GM12878 (cell line): Measurements from ENCODE around the gene CTDP1. TPM values are rescaled to one million over a fixed set of nuclear protein-coding genes. Genes with fewer than 3 reads are reported as not detected.

Experiments
- ATAC-seq: fragments of 200-7000 bp; cut with Tn5 transposase; 3 replicates; pipeline ENCODE4 v1.9.1; 2020; ENCODE audit warnings: mild to moderate bottlenecking, moderate library complexity
- BruUV-seq: library from RNA; stranded (reverse); fragments of 400-500 nt; replicated peaks from 2 replicates; lab custom pipeline; 2021; lab: Mats Ljungman, UMichigan
- CTCF ChIA-PET: fragments of 300-600 bp; sonication (Branson Sonifier 250); formaldehyde crosslinking; extraction: SDS; loops from one replicate; lab custom pipeline; 2021; ENCODE audit warnings: inconsistent platforms; lab: Yijun Ruan, JAX
- POLR2A ChIA-PET: fragments of 350-600 bp; formaldehyde crosslinking; extraction: SDS; loops from one replicate; lab custom pipeline; 2021; ENCODE audit warnings: inconsistent platforms; lab: Charles Lee
- RAD21 ChIA-PET: fragments of 300-600 bp; sonication (Branson Sonifier 250); formaldehyde crosslinking; loops from one replicate; lab custom pipeline; 2023; ENCODE audit warnings: antibody characterized with exemption; ENCODE audit not compliant: unreplicated experiment; lab: Charles Lee
- SMC1A ChIA-PET: fragments of 300-600 bp; sonication (Branson Sonifier 250); formaldehyde crosslinking; loops from one replicate; lab custom pipeline; 2023; ENCODE audit not compliant: unreplicated experiment, uncharacterized antibody; lab: Charles Lee
- DNase-seq: peaks from one replicate; pipeline ENCODE4 v3.0.0-alpha.2; 2011; ENCODE audit warnings: low read depth, low spot score
- FAIRE-seq: peaks from 3 replicates; lab custom pipeline; 2011; peaks lifted over from hg19 to GRCh38; lab: Jason Lieb, UNC
- H2AFZ ChIP-seq: 2 replicates; pipeline ENCODE4 v1.6.0; 2011; ENCODE audit warnings: low read depth, low read length, control low read depth; ENCODE audit not compliant: control insufficient read depth
- H3K27ac ChIP-seq: 2 replicates; pipeline ENCODE4 v1.5.1; 2011; ENCODE audit warnings: control low read depth; ENCODE audit not compliant: control insufficient read depth, insufficient read depth
- H3K27me3 ChIP-seq, 2 experiments: replicated peaks in 1 of 2; 2 replicates each; pipeline versions ENCODE4 v1.6.0 to v1.6.1; 2011; ENCODE audit warnings: low read length in 1 of 2; ENCODE audit not compliant: control insufficient read depth in 2 of 2, insufficient read depth in 2 of 2
- H3K36me3 ChIP-seq, 2 experiments: 2 replicates each; pipeline ENCODE4 v1.5.1; 2011; ENCODE audit warnings: low read length in 1 of 2; ENCODE audit not compliant: control insufficient read depth in 2 of 2, insufficient read depth in 2 of 2
- H3K4me1 ChIP-seq: 2 replicates; pipeline ENCODE4 v1.6.1; 2011; ENCODE audit warnings: mild to moderate bottlenecking, low read length, moderate library complexity, mixed read lengths; ENCODE audit not compliant: control insufficient read depth, insufficient read depth
- H3K4me2 ChIP-seq: 2 replicates; pipeline ENCODE4 v1.6.0; 2011; ENCODE audit warnings: control low read depth; ENCODE audit not compliant: control insufficient read depth, insufficient read depth
- H3K4me3 ChIP-seq: fragments of 200-600 bp; sonication (generic); 2 replicates; pipeline ENCODE4 v1.5.1; 2016
- H3K79me2 ChIP-seq: 2 replicates; pipeline ENCODE4 v1.6.0; 2011; ENCODE audit warnings: low read length; ENCODE audit not compliant: control insufficient read depth, insufficient read depth
- H3K9ac ChIP-seq: 2 replicates; pipeline ENCODE4 v1.8.0; 2011; ENCODE audit warnings: low read length, control low read depth, mixed read lengths; ENCODE audit not compliant: control insufficient read depth, insufficient read depth
- H3K9me3 ChIP-seq: replicated peaks from 3 replicates; pipeline ENCODE4 v1.5.1; 2011; ENCODE audit warnings: mild to moderate bottlenecking, low read length; ENCODE audit not compliant: control insufficient read depth, insufficient read depth
- H4K20me1 ChIP-seq: 2 replicates; pipeline ENCODE4 v1.6.0; 2011; ENCODE audit not compliant: control insufficient read depth, insufficient read depth
- ATF7 ChIP-seq: fragments of 450-650 bp; IDR thresholded peaks from 2 replicates; pipeline ENCODE4 v1.6.1; 2016; ENCODE audit warnings: low read depth, mild to moderate bottlenecking
- BCL11A ChIP-seq: IDR thresholded peaks from 2 replicates; pipeline ENCODE4 v1.6.1; 2011; ENCODE audit warnings: low read depth, low read length
- BCLAF1 ChIP-seq: fragments of 450-650 bp; IDR thresholded peaks from 2 replicates; pipeline ENCODE4 v1.6.1; 2017; ENCODE audit warnings: antibody characterized with exemption, mild to moderate bottlenecking, moderate library complexity
- CBFB ChIP-seq: IDR thresholded peaks from 2 replicates; pipeline ENCODE4 v1.6.1; 2016; ENCODE audit warnings: antibody characterized with exemption, low read depth
- CTCF ChIP-seq, 3 experiments: IDR thresholded peaks in 2 of 3; conservative IDR thresholded peaks in 1 of 3; 2 replicates each; pipeline ENCODE4 v1.5.1; 2011; ENCODE audit warnings: low read depth in 3 of 3, low read length in 3 of 3, mild to moderate bottlenecking in 3 of 3, control low read depth in 2 of 3, moderate library complexity in 2 of 3, inconsistent platforms in 1 of 3, mixed read lengths in 1 of 3; ENCODE audit not compliant: control insufficient read depth in 2 of 3, insufficient read depth in 1 of 3; ENCODE audit errors: extremely low read depth in 1 of 3
- EGR1 ChIP-seq, 2 experiments: IDR thresholded peaks; 1 replicate in 1 of 2; 2 replicates in 1 of 2; pipeline ENCODE4 v1.6.1; 2011 to 2012; ENCODE audit warnings: low read depth in 2 of 2, low read length in 2 of 2, borderline replicate concordance in 1 of 2, mild to moderate bottlenecking in 1 of 2, moderate library complexity in 1 of 2
- IKZF1 ChIP-seq: fragments of 450-650 bp; conservative IDR thresholded peaks from 2 replicates; pipeline ENCODE4 v1.6.1; 2017; ENCODE audit warnings: antibody characterized with exemption, mild to moderate bottlenecking
- IRF4 ChIP-seq: IDR thresholded peaks from 2 replicates; pipeline ENCODE4 v1.6.1; 2011; ENCODE audit warnings: low read depth, low read length
- NFYB ChIP-seq: IDR thresholded peaks from 2 replicates; pipeline ENCODE4 v1.6.1; 2011; ENCODE audit warnings: low read depth, mild to moderate bottlenecking, low read length, improper control_type of control experiment, moderate library complexity; ENCODE audit not compliant: insufficient read depth
- NR2C1 ChIP-seq: fragments of 450-650 bp; IDR thresholded peaks from 2 replicates; pipeline ENCODE4 v1.6.1; 2017; ENCODE audit warnings: antibody characterized with exemption, mild to moderate bottlenecking, moderate library complexity
- RELB ChIP-seq: fragments of 450-650 bp; IDR thresholded peaks from 2 replicates; pipeline ENCODE4 v1.6.1; 2017; ENCODE audit warnings: low read depth, mild to moderate bottlenecking, moderate library complexity
- SMAD1 ChIP-seq: fragments of 450-650 bp; IDR thresholded peaks from 2 replicates; pipeline ENCODE4 v1.6.1; 2018; ENCODE audit warnings: mild to moderate bottlenecking, low read depth; ENCODE audit not compliant: partially characterized antibody
- SMAD5 ChIP-seq: IDR thresholded peaks from 2 replicates; pipeline ENCODE4 v1.6.1; 2016; ENCODE audit warnings: antibody characterized with exemption, low read depth
- TARDBP ChIP-seq: IDR thresholded peaks from 2 replicates; pipeline ENCODE4 v1.6.1; 2016; ENCODE audit warnings: borderline replicate concordance
- YY1 ChIP-seq: IDR thresholded peaks from 2 replicates; pipeline ENCODE4 v1.6.1; 2011; ENCODE audit warnings: low read depth, mild to moderate bottlenecking, low read length
- ZNF24 ChIP-seq: fragments of 450-650 bp; IDR thresholded peaks from 2 replicates; pipeline ENCODE4 v1.6.1; 2017; ENCODE audit warnings: antibody characterized with exemption, mild to moderate bottlenecking
- WGBS: methylation state at CpG from one replicate; pipeline ENCODE4 v1.1.6; 2016; ENCODE audit warnings: low lambda C conversion rate; ENCODE audit not compliant: insufficient replicate concordance, insufficient coverage; ENCODE audit errors: missing lambda C conversion rate; 5-methylcytosine and 5-hydroxymethylcytosine counted together
- in situ Hi-C: fragments of 300-500 bp; cut with MboI; formaldehyde crosslinking; loops from 9 replicates; pipeline ENCODE4 v1.14.3; 2018; ENCODE audit warnings: mixed read lengths
- intact Hi-C: fragments of 100-400 bp; cut with micrococcal nuclease; formaldehyde crosslinking; loops from one replicate; pipeline ENCODE4 v1.14.2; 2022; ENCODE audit not compliant: unreplicated experiment
- polyA plus RNA-seq, 11 experiments: library from polyadenylated mRNA; depleted of rRNA in 4 of 11; unstranded in 6 of 11; stranded (reverse) in 5 of 11; fragments of >200 nt; fragmentation: Nextera tagmentation in 4 of 11; fragmentation: Illumina TruSeq in 1 of 11; extraction: Ambion mirVana in 4 of 11; extraction: Trizol in 1 of 11; gene quantifications; 1 replicate in 1 of 11; 2 replicates in 10 of 11; pipeline versions ENCODE4 v1.2.1 to v1.2.3, GENCODE V29; 2011 to 2016; ENCODE audit warnings: inconsistent platforms in 2 of 11, missing spikeins in 2 of 11, low read depth in 1 of 11
- total RNA-seq, 4 experiments: library from RNA; depleted of rRNA in 3 of 4; stranded (reverse); fragments of >200 nt in 3 of 4; fragmentation: Illumina TruSeq in 1 of 4; extraction: Trizol in 1 of 4; gene quantifications; 2 replicates each; pipeline versions ENCODE4 v1.2.1 to v1.2.3, GENCODE V29; 2013 to 2021

Gene CTDP1
- total and polyA plus RNA-seq, 10 of the 15 experiments (the other 5 are each of a cell fraction or from before 2014, with no cell fraction given), result 0.32 to 31.3 (median 8.8) TPM

DNA sequence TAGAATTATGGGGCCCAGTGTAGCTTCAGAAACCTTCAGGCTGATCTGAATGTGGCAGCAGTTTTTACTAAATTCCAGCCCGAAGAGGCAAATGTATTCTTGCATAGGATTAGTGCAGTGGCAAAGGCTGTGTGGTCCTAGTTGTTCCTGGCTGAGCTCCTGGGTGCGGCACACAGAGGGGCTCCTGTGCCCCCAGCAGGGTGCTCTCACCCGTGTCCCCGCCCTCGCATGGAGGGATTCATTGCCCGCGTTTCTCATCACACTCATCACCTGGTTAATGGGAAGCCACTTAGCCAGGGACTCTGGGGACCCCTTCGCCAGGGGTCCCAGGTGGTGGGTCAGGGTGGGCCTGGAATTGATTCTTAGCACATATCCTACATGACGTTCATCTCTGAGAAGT, 122.0 kb downstream of the CTDP1 start:
- CTCF ChIA-PET, result no interaction called here
- Histone ChIP-seq H3K9me3 (no peaks in the 10 kb centered on the region), H3K27me3 (peaks cover 0 to 2% of the 10 kb centered on the region in 2 experiments; a peak in 2 of 4 replicates), H3K9ac (no peak overlapping the region), H3K4me2 (no peak overlapping the region), H3K4me1 (no peaks in the 10 kb centered on the region), H4K20me1 (no peaks in the 10 kb centered on the region), H3K4me3 (no peak overlapping the region), H3K79me2 (no peaks in the 10 kb centered on the region), H3K27ac (no peak overlapping the region), H2AFZ (no peak overlapping the region), H3K36me3 (no peaks in the 10 kb centered on the region)
- SMC1A ChIA-PET, result no interaction called here
- intact Hi-C loops, result no loop called here
- FAIRE-seq (no peak), DNase-seq (no peak), ATAC-seq (no peak)
- in situ Hi-C loops, result no loop called here
- RAD21 ChIA-PET, result no interaction called here
- TF ChIP-seq BCLAF1, result no peak
- no peak for TF ChIP-seq IKZF1
- no peak for TF ChIP-seq SMAD1
- TF ChIP-seq CTCF (IDR thresholded peaks at IDR 0.05 in 2 of 3, conservative IDR thresholded peaks at IDR 0.05 in 1 of 3; ENCODE audit: control insufficient read depth in 2 of 3, extremely low read depth in 1 of 3, insufficient read depth in 1 of 3, low read depth in 3 of 3, low read length in 3 of 3), result no peak
- TF ChIP-seq BCL11A, result no peak
- TF ChIP-seq ZNF24, result no peak
- no peak for TF ChIP-seq NFYB
- no peak for TF ChIP-seq RELB
- no peak for TF ChIP-seq TARDBP
- TF ChIP-seq EGR1 (IDR thresholded peaks at IDR 0.05; ENCODE audit: borderline replicate concordance in 1 of 2, low read depth in 2 of 2, low read length in 2 of 2), result no peak
- no peak for TF ChIP-seq ATF7
- TF ChIP-seq SMAD5, result no peak
- TF ChIP-seq NR2C1, result no peak
- TF ChIP-seq CBFB, result no peak
- TF ChIP-seq YY1, result no peak
- TF ChIP-seq IRF4, result no peak
- WGBS, result 65% methylated on average over 9 of the region's 9 CpGs
- no TSS peak for BruUV-seq
- POLR2A ChIA-PET, result no interaction called here
